Stimulated activated CD8-positive, alpha-beta memory T cell treated with anti-CD3 and anti-CD28 coated beads, Interleukin-15, amount 100 ng/mL, for 48 hours (primary cell): ENCODE data around the gene DYNC1I1.

ENCODE experiments used
- DNase-seq, 2 donors: peaks; one replicate each; pipeline ENCODE4 v3.0.0-alpha.2; 2020; ENCODE audit warnings: low read depth in 2 of 2

The DYNC1I1 gene

GRCh38 chr7:96085953-96086352 is 313.6 kb downstream of the DYNC1I1 start:
- DNase-seq: no peak

DNA sequence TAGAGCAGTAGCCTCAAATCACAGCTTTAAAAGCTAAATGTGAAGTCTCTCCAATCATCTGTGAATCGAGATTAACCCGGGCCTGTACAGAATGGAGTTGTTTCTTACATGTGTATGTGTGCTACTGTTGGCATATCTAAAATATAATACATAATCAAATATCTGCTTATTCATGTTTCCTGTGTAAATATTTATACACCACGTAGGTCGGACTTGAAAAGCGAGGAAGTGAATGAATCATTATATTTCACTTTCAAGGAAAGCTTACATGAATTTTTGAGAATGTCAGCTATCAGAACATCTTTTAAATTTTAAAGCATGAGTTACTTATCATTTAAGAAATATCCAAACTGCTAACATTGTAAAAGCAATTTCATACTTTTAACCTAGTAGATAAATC is 316.2 kb downstream of the DYNC1I1 start:
- DNase-seq: no peak

- DNase-seq: no peak
Measured at GRCh38 chr7:96089511-96089910, 317.2 kb downstream of the DYNC1I1 start.

GRCh38 chr7:96090756-96091155 is 318.4 kb downstream of the DYNC1I1 start:
- no peak for DNase-seq

DNA sequence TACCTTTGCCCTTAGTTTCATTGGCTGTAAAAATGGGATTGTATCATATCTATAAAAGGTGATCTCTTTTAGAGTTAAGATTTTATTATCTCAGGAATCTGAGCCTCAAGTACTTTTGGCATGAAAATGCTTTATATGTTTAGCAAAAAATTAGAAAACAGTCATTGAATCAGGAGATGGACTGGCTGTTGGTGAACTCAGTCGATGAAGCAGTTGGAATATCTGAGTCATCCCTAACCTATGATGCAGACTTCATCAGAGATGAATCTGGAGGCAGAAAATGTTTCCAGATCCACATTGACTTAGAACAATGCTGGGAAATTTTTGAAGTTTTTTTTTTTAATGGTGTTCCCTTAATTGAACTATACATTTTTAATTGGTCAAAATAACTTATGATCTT is 321.1 kb downstream of the DYNC1I1 start:
- DNase-seq: no peak

DNA sequence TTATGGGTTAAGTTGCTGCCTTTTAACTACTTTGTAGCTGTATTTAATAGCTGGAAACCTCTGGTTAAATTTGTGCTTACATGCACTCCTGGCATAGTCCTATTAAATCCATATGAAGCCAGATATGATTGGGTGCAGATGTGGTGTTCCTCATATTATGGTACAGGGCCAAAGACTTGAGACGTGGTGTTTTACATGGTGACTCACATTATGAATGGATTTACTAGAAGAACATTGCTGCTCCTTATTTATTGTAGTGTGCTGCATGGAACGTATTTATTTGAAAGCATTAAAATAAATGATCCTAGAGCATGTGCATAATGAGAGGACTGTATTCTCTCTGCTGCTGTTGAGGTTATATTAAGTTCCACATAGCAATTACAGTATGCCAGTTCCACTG is 325.5 kb downstream of the DYNC1I1 start:
- no peak for DNase-seq

GRCh38 chr7:96100737-96101136 is 328.4 kb downstream of the DYNC1I1 start:
- DNase-seq: no peak

- no peak for DNase-seq
Measured at GRCh38 chr7:96102096-96102811, 329.9 kb downstream of the DYNC1I1 start.

DNA sequence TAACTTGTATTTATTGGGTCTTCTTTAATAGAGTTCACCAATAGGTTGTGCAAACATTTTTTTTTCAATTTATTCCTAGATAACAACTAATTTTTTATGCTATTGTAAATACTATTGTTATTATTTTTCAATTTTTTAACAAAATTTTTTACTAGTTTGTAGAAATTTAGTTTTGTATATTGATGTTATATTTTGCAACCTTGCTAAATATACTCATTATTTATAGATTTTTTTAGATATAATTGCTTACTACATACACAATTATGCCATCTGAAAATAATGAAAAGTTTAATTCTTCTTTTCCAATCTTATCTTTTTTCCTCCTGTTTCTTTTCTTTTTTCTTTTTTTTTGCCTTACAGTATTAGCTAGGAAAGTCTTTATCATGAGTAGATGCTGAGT is 332.6 kb downstream of the DYNC1I1 start:
- DNase-seq: no peak

GRCh38 chr7:96111405-96111804 is 339.1 kb downstream of the DYNC1I1 start:
- no peak for DNase-seq

DNA sequence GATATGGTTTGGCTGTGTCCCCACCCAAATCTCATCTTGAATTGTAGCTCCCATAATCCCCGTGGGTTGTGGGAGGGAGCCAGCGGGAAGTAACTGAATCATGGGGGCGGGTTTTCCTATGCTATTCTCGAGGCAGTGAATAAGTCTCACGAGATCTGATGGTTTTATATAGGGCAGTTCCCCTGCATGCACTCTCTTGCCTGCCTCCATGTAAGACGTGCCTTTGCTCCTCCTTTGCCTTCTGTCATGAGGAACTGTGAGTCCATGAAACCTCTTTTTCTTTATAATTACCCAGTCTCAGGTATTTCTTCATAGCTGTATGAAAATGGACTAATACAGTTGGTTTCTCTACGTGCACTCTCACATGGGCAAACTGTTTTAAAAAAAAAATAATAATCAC is 341.8 kb downstream of the DYNC1I1 start:
- DNase-seq: no peak

DNA sequence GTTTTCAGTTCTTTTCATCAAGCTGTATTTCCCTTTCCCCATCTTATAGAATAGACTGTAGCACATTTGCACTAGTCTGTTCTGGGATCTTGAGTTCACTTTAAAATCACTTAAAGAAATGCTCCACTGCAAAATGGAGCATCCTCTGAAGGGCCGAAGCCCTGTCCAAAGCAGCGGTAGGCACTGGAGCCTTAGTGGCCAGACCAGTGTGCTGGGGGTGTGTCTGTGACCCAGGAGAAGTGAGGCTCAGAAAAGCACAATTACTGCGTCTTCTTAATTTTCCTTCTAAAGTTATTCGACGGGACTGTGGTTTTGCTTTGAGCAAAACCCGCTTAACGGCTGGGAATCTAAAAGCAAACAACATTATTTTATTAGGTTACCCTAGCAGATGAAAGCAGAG is 343.8 kb downstream of the DYNC1I1 start:
- no peak for DNase-seq

GRCh38 chr7:96118449-96119001 is 346.2 kb downstream of the DYNC1I1 start:
- no peak for DNase-seq

DNA sequence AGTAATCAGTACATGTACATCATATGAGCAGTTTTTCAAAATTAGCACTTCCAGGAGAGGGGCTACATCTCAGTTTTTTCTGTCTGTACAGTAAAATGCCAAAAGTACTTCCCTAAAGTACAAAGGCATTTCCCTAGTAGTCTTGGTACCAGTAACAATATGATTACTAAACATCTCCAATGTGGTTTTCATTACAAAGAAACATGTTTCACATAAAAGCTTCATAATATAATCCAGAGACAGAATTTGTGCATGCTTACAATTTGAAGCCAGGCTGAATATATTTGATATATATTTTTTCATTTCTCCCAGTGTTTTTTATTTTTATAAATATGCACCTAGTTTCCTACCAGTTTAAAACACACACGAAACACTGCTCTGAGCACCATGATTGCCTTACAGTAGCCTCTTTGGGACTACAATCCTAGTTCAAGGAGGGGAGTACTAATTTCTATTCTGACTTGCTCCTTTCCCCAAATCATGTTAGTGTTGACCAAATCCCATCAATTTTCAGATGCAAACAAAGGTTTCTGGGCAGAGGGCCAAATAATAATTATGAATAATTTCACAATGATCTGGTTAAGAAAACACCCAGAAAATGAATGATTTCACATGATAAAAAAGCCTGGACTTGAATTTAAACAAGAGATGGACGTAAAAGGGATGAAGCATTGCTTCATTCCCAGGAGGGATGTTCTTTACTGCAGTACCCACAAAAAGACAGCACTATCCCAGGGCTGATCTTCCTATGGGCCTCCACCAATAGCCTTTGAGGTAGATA is 348.3 kb downstream of the DYNC1I1 start:
- DNase-seq: no peak

DNA sequence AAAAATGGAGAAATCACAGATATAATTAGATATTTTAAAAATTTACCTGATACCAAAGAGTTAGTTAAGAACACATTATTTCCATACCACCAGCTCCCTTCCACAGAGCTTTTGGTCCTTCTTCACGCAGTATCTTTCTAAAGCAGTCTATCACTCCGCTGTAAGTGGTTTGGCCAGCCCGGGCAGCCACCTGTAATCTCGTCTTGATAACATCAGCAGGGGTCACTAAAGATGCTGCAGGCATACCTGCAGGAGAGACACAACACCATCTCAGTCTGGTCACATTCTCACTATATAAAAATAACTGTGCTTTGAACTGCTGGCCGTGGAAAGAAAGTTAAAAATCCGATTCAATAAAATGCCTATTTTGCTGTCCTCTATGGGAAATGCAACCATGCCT is 349.4 kb downstream of the DYNC1I1 start:
- no peak for DNase-seq

- DNase-seq: no peak
Measured at GRCh38 chr7:96122746-96123145, 350.4 kb downstream of the DYNC1I1 start.

DNA sequence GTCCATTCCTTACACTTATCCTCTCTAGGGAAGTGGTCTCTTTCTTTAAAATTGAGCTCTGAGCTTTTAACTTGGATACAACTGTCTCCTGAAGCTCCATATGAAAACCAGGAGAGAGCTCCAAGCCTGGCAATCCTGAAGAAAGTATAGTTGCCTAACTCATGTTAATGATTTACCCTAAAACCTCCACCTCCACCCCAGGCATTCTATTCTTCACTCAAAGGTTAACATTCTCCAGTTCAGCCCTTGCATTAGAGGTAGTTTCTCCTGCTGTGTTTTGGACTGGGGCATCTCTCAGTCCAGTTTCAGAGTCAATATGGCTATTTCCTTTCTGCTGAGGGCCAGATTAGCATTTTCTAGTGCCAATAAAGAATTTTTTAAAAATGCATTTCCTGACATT is 354.0 kb downstream of the DYNC1I1 start:
- no peak for DNase-seq

DNA sequence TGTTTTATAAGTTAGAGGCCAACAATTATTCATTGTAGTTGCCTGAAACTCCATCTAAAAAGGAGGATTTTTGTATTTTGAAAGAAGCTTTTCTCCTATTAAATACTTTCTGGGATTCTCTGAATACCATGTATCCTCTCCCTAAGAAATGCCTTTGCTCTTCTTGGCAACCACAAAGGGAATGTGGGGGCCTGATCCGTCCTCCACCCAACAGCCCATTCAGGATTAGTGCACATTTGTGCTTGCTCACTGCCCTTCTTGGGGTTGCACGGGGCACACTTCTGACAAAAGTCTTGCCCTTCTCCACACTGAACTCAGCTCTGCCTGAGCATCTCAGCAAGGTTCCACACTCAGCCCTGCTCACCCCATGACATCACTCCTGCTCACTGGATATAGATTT is 355.4 kb downstream of the DYNC1I1 start:
- no peak for DNase-seq

DNA sequence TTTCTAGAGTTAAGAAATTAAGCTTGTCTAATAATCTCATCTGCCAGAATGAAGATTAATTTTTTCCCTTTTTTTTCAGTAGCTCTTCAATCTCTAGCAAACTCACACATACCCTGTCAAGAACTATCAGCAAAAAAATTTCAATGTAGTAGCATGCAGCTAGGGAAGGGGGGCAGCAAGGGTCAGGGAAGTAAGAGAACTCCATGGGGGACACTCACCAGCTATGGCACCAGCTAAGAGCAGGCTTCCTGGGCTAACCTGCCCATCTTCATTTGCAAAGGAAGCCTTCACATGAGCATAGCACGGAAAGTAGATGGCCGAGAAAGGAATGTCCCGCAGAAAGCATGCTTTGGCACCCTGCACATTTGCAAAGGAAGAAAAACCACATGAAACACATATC is 359.2 kb downstream of the DYNC1I1 start:
- DNase-seq: no peak

GRCh38 chr7:96135241-96135640 is 362.9 kb downstream of the DYNC1I1 start:
- no peak for DNase-seq

- DNase-seq: no peak
Measured at GRCh38 chr7:96136600-96137239, 364.4 kb downstream of the DYNC1I1 start.

GRCh38 chr7:96143495-96144259 is 371.3 kb downstream of the DYNC1I1 start:
- no peak for DNase-seq
